ENCODE results near the gene FAF1. TPM values are rescaled to one million over a fixed set of nuclear protein-coding genes. Genes with fewer than 3 reads are reported as not detected.

The FAF1 gene
- total RNA-seq, 1 experiment from 2014 or later = 99.1 TPM

DNA sequence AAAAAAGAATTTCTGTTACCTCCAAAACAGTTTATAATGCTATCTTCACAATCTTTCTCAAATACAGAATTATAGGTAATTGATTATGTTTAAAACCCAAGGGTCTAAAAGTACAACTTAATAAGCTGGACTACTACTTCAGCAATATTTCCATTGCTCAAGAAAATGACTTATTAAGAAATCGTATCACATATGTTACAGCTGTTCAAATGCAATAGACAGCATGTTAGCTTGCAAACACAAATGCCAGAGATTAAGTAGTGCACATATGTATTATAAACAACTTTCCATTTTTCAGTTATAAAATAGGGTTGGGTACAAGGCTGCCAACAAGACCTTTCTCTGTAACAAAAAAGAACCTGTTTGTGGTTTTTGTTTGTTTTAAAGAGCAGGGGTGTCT lies 325.8 kb downstream of the FAF1 start:
- DNase-seq (ENCODE audit: low spot score) = no peak

DNA sequence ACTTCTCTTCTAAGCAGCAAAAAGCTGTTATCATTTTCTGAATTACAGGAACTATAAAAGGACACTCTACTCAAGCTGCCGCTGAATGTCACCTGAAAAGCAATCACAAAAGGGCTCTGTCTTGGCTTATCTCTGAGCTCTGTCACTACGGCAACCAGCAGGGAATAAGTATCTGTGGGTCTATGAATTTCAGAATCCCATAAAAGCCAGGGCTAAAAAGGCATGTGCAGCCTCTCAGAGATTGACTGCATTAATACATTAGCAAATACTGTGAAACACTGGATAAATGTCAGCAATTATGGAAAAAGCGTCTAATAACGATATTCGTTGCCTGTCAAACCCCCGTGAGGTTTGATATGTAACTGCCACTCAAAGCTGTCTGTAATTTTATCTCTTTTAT lies 326.6 kb downstream of the FAF1 start:
- no peak for DNase-seq (ENCODE audit: low spot score)

DNA sequence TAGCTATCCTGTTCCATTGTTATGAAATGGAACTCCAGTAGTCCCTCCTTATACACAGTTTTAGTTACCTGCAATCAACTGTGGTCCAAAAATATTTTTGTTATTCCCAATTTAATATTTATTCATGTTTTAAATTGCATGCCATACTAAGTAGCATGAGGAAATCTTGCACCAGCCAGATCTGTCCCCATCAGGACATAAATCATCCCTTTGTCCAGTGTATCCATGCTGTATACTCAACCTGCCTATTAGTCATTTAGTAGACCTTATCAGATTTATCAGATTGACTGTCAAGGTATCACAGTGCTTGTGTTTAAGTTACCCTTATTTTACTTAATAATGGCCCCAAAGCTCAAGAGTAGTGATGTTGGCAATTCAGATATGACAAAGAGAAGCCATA lies 328.9 kb downstream of the FAF1 start:
- DNase-seq (ENCODE audit: low spot score) = no peak

DNA sequence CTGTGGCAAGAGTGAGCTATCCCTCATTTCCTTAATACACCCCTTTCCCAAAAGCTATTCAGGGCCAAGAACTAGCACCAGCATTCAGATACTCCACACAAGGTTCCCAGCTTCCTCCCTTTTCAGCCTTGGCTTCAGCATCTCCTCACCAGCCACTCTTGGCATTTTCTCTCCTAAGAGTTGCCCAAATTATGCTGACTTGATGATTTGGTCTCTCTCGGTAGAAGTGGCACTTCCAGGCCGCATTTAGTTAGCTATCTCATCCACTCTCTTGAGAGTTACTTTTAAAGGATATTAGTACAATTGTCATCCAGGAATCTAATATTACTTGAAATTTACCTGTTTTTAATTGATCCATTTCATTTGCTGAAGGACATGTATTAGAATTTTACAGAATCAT lies 337.8 kb downstream of the FAF1 start:
- no peak for DNase-seq (ENCODE audit: low spot score)

DNA sequence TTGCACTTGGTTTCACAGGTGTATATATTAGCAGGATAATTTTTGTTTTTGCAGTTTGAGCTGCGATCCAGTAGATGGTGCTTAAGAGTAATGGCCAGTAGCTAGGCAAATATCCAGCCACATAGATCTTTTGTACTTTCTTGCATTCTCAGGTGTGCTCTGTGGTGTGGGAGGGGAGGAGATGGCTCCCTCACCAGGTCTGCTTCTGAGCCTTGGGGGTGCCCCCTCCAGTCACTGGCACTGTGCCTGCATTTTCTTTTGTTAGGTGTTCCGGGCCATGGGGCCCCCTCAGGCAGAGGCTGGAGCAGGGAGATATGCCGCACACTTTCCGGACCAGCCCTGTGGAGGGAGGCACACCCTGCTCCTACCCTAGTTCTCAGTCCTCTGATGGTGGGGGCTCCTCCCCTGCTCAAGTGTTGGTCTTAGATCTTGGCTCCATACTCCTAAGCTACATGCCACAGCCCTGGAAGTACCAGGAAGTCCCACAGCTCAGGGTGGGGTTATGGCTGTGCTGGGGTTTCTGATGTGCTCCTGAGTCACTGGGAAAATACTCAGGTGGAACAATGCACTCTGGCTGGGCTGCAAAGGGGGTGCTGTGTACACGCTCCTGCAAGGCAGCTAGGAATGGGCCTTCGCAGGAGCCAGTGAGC lies 339.3 kb downstream of the FAF1 start:
- DNase-seq (ENCODE audit: low spot score) = peak; percentile 60

DNA sequence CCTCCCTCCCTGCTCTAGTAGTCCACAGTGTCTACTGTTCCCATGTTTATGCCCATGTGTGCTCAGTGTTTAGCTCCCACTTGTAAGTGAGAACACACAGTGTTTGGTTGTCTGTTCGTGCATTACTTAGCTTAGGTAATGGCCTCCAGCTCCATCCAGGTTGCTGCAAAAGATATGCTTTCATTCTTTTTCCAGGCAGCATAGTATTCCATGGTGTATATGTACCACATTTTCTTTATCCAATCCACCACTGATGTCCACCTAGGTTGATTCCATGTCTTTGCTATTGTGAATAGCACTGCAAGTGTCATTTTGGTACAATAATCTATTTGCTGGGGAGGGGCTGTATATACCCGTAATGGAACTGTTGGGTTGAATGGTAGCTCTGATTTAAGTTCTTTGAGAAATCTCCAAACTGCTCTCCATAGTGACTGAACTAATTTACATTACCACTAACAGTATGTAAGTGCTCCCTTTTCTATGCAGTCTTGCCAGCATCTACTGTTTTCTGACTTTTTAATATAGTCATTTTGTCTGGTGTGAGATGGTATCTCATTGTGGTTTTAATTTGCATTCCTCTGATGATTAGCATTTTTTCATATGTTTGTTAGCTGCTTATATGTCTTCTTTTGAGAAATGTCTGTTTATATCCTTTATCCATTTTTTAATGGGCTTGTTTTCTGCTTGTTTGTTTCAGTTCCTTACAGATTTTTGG lies 344.9 kb downstream of the FAF1 start:
- peak; percentile 7 for DNase-seq (ENCODE audit: low spot score)

DNA sequence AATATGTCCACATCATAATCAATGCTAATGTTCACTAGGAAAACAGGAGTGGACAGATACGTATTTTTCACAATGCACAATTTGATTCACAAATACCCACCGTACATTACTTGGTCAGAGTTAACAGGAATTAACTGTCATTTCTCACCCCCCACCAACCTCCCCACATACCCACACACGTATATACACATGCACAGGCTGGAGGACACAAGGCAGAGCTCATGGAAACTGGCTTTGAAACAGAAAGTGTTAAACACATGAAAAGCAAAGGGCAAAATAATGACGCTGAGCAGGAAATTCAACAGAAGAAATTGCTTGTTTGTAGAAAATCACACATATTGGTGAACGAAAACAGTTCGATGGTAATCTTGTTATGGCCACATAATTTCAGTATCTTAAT lies 348.4 kb downstream of the FAF1 start:
- DNase-seq (ENCODE audit: low spot score) = no peak

DNA sequence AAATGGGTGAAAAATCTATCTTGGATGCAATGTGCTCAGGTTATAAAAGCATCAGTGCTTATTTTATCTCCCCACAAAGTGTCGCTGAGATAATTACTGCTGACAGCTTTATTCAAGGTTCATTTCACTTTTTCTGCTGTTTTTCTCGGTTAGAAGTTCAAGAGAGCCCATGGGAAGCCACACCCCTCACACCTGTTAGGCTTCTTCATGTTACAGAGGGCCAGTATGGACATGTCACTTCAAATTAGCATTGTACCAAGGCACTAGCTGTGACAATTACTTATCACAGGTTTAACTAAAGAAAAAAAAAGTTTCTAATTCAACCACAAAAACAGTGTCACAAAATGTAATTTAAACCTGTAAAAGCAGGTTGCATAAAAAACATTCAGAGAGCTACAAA lies 349.5 kb downstream of the FAF1 start:
- no peak for DNase-seq (ENCODE audit: low spot score)

DNA sequence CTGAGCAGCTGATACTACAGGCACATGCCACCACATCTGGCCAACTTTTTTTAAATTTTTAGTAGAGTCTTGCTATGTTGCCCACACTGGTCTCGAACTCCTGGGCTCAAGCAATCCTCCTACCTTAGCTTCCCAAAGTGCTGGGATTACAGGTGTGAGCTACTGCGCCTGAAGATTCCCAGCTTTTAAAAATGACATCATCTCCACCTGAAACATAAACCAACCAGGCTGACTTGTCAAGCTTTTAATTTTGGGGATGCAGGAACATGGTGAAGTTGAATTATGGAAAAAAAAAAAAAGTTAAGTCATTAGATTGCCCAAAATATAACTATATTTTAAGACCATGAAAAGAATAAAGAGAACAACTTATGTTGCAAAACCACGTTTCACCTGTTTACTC lies 350.6 kb downstream of the FAF1 start:
- no peak for DNase-seq (ENCODE audit: low spot score)

DNA sequence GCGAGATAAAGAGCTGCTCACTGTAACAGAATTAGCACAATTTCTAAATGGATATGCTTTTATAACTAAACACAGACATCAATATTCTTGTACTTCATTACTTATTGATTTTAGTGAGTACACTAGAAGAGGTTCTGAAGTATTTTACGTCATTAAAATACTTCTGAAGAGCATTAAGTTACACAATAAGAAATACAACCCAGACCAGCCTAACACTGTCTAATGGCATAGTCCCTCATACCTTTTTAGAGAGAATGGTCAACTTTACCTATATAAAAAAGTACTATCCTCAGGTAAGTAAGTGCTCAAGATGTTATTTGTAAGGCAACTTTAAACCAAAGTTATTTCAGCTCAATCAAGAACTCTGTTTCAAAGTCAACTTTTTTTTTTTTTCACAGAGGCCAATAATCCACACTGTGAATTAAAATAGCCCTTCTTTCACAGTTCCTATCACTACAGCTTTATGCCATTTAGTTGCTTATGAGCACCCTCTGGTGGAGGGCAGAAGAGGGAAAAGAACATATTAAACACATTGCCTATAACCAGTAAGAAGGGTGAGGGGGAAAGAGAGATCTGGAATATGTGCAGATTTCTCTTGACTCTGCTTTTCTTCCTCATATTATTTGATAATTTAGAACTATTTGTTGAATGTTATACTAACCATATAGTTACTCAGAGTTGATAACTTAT lies 354.7 kb downstream of the FAF1 start:
- DNase-seq (ENCODE audit: low spot score) = peak; percentile 39

DNA sequence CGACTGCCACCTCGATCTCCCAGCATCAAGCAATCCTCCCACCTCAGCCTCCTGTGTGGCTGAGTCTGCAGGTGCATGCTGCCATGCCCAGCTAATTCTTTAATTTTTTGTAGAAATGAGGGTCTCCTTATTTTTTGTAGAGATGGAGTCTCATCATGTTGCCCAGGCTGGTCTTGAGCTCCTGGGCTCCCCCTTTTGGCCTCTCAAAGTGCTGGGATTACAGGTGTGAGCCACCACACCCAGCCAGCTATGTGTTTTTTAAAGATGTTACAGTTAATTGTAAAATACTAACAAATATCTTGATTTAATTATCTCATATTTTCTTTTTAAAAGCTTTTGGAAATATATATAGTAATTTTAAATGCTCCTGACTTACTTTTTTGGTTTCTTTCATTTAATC lies 355.5 kb downstream of the FAF1 start:
- DNase-seq (ENCODE audit: low spot score) = no peak

DNA sequence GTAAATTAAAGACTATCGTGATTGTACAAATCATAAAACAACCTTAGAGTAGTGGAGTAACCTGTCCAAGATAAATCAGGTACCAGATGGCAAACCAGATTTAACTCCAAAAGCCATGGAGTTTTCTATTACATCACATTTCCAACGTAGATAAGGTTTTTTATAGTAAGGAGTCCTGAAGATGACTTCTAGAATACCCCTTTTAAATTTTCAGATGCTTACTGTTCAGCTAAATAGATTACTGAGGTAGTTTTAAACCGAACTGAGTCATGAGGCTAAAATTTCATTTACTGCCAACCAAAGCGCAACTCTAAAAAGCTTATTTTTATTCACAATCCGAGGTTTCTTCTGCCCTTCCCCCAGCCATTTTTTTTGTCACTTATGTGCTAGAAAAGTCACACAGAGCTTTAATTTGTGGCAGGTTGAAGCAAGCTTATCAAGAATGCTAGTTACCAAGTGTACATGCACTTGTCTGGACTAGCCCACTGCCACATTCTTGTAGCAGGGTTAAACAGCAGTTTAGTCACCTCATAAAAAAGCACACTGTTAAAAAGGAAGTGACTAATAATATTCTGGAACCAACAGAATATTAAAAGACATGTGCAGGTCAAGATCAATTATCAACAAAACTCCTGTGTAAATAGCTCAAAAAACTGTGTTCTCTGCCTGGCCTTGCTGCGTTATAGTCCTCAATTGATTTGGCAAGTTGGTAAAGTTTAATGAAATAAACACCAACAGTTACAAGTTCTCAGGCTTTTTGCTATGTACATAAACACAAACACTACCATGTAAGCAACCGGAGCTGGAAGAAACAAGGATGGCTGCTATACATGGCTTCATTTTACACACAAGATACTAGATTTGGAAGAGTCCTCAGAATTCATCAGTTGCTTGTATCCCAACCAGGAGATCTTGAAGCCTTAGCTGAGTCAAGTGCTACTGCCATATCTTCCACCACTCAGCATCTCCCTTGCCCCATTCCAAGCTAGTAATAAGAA lies 356.5 kb downstream of the FAF1 start:
- peak; percentile 67 for DNase-seq (ENCODE audit: low spot score)

DNA sequence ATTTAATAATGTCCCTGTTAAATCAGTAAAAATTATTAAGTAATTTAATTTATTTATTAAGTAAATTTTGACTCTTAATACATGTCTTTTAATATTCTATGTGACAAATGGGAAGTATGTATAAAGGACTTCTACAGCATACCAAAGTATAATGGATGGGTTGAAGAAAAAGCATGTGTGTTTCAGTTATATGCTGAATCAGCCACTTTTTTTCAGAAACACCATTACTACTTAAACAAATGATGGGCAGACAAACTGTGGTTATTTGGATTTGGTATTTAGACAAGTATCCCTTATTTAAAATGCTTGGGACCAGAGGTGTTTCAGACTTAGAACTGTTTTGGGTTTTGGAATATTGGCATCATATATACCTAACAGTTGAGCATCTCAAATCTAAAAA lies 360.5 kb downstream of the FAF1 start:
- no peak for DNase-seq (ENCODE audit: low spot score)

DNA sequence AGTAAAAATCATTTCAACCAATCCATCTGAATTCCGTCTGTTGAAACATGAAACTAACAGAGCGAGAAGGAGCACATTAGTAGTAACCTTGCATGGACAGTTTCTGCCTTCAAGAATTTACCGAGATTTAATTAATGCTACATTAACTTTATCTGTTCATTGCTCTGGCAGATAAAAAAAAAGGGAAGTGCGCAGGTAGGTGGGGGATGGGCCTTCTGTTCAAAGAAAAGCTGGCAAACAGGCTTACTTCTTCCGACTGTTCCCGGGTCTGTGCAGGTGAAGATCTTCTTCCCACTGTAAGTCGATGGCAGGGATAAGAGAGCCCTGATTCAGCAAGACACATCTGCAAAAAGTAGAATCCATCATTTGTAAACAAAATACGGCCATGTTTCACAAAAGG lies 364.2 kb downstream of the FAF1 start:
- no peak for DNase-seq (ENCODE audit: low spot score)

DNA sequence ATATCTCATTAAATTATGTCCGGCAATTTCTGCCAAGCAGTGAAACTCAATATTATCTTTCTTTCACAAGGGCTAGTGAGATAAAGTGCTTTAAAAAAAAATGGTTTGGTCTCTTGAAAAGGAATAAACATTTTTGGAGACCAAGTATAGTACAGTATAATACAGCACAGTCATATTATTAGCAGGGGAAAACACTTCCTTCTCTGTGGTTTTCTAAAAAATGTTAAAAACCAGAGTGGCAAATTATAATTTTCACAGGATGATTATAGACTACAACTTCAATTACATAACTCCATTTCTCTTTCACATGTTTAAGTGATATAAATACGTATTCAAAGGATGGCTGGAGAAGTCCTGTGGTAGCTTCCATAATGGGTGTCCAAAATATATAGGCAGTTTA lies 366.6 kb downstream of the FAF1 start:
- no peak for DNase-seq (ENCODE audit: low spot score)

DNA sequence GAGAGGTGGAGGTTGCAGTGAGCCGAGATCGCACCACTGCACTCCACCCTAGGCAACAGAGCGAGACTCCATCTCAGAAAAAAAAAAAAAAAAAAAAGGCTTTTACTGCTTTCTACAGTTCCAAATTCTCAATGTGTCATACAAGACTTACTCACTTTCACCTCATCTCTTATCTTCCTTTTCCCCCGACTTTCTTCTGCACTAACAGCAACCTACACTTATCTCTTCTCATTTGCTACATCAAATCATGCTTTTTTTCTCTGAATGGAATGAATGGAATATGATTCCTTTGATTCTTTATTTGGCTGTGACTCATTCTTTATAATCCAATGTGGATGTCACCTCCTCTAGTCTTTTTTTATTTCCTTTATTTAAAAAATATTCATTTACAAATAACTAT lies 368.5 kb downstream of the FAF1 start:
- DNase-seq (ENCODE audit: low spot score) = peak; percentile 3

DNA sequence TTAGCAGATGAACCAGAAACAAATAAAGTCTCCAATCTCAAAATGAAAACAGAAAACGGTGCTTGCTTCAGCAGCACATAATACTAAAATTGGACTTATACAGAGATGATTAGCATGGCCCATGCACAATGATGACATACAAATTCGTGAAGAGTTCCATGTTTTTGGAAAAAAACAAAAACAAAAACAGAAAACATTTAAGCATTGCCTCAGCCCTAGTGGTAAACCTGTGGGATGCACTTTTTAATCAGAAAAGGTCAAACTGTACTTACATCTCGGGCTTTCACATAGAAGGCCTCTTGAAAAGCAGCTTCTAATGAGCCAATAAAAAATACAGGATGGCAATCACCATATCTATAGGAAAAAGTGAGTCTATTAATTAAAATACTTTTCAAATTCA lies 377.7 kb downstream of the FAF1 start:
- no peak for DNase-seq (ENCODE audit: low spot score)

DNA sequence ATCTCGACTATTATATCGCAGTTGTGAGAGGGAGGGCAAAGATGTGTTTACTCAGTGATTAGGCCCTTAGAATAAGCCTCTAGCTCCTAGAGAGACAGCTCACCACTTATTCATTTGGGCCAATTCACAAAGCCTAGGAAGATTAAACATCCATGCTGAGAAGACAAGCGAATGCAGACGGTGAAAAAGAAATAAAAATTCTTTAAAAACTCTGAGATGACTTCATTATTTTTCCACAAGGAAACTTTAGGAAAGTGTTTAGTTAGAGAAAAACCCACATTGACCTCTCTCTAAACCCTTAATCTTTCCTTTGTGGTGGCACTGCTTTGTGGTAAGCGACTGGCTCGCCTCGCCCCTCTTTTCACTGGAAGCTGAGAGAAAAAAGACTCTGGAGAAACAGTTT lies 390.0 kb downstream of the FAF1 start:
- DNase-seq (ENCODE audit: low spot score) = no peak

DNA sequence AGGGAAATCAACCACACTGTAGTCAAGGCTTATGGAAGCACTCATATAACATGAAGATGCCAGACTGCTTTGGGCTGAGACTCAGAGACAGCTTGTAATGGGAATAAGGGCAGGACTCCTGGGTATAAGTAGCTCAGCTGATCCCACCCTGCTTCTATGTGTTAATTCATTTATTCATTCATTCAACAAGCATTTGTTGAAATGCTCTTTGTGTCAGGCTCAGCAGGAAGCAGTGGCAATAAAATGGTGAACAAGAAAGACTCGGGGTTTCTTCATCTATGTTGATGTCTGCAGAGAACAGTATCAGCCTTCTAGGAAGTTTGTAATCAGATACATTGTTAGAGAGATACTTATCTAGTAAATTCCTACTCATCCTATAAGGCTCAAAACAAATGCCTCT lies 391.3 kb downstream of the FAF1 start:
- DNase-seq (ENCODE audit: low spot score) = no peak

DNA sequence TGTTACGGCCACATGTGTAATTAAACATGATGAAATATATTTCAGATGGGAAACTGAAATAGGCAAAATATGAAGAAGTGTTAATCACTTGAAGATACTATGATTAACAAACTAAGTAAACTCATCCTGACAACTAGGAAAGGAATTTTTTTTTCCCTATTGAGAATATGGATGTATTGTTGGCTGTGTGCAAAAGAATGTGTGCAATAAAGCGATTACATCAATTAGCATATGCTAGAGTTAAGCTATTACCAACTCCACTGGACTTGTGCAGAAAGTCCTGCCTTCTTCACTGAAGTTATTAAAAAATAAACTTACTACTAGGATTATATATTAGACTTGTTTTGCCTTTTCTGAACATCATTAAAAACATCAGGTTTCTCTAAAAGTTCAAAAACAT lies 393.7 kb downstream of the FAF1 start:
- no peak for DNase-seq (ENCODE audit: low spot score)

DNA sequence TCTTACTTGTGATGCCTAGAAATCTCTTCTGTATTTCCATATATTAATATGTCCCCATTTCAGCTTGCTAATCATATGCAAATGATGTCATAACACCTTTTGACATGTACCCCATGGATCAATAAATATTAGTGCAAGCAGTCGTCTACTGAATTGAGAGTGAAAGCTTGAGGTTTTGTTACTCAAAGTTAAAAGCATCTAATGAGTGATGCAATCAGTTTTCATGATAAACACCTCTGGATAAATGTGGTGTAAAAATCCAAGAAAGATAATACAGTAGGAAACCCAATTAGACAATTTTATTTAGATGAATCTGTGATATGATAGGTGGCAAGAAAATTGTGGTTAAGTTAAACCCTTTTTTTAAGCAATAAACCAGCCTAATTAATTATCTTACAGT lies 395.6 kb downstream of the FAF1 start:
- no peak for DNase-seq (ENCODE audit: low spot score)

DNA sequence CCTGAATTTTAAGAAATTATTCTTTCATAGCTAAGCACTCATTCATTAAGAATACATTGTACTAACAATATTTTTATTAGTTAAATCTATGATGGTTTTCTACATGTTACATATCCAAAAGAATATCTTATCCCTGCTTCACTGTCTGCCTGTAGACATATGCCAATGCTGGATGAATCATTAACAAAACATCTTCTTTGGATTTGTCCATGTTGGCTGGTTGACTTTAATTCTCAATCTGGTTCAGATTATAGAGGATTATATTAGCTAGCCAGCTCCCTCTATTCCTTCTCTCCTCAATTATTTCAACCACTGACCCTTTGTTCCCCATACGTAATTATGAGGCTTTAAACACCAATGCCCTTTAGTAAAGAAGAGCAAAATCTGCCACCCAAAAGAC lies 398.0 kb downstream of the FAF1 start:
- no peak for DNase-seq (ENCODE audit: low spot score)
